Uterus (tissue), 2 donors: ENCODE measurements around the gene BIRC5.

ENCODE experiments used
- POLR2A ChIP-seq, 2 donors: fragments of 450-650 bp; IDR thresholded peaks; one replicate each; pipeline ENCODE4 v1.6.1; 2016; ENCODE audit warnings: antibody characterized with exemption in 2 of 2, mild to moderate bottlenecking in 1 of 2, moderate library complexity in 1 of 2
- TF ChIP-seq, protein P1 (sequence below), 4 experiments: fragments of 200-600 bp in 2 of 4; fragments of 450-650 bp in 2 of 4; sonication (generic) in 2 of 4; IDR thresholded peaks; one replicate each; pipeline ENCODE4 v1.5.1; 2016 to 2019; ENCODE audit warnings: antibody characterized with exemption in 4 of 4, mild to moderate bottlenecking in 2 of 4, moderate library complexity in 1 of 4

DNA sequence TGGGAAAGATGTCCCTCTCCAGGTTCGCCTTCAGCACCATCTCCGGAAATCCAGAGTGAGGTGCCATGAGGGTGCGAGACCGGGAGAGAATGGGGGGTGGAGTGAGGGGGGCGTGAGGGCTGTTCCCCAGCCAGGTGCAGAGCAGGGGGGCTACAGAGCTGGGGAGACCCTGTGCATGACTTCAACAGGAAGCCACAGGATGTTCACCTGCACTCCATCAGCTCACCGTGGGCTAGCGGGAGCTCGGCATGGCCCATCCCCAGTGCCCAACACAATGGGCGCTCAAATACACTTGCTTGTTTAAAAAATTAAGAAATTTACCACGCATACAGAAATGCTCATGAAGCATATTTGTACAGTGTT is 45.1 kb downstream of the BIRC5 start:
- TF ChIP-seq, protein P1, sequence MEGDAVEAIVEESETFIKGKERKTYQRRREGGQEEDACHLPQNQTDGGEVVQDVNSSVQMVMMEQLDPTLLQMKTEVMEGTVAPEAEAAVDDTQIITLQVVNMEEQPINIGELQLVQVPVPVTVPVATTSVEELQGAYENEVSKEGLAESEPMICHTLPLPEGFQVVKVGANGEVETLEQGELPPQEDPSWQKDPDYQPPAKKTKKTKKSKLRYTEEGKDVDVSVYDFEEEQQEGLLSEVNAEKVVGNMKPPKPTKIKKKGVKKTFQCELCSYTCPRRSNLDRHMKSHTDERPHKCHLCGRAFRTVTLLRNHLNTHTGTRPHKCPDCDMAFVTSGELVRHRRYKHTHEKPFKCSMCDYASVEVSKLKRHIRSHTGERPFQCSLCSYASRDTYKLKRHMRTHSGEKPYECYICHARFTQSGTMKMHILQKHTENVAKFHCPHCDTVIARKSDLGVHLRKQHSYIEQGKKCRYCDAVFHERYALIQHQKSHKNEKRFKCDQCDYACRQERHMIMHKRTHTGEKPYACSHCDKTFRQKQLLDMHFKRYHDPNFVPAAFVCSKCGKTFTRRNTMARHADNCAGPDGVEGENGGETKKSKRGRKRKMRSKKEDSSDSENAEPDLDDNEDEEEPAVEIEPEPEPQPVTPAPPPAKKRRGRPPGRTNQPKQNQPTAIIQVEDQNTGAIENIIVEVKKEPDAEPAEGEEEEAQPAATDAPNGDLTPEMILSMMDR (IDR thresholded peaks at IDR 0.05) = no peak
- TF ChIP-seq POLR2A (IDR thresholded peaks at IDR 0.05) = no peak
